ENCODE results near the gene DNAJC13. TPM values are rescaled to one million over a fixed set of nuclear protein-coding genes. Genes with fewer than 3 reads are reported as not detected.

The DNAJC13 gene
- total RNA-seq, 2 donors from 2014 or later: 25.0 to 46.2 TPM

GRCh38 chr3:132445817-132446216 is 28.5 kb downstream of the DNAJC13 start:
- no peak overlapping the region for H3K4me3 ChIP-seq
- H3K4me1 ChIP-seq (replicated peaks): peaks cover 4% of the 10 kb centered on the region
- no peak for DNase-seq (ENCODE audit: low spot score)
- no peak for TF ChIP-seq POLR2AphosphoS5 (IDR thresholded peaks at IDR 0.05)
- TF ChIP-seq CTCF (IDR thresholded peaks at IDR 0.05): no peak
- no peak for TF ChIP-seq POLR2A (IDR thresholded peaks at IDR 0.05)
- no peak overlapping the region for H3K27ac ChIP-seq
- H3K9me3 ChIP-seq: no peaks in the 10 kb centered on the region
- H3K27me3 ChIP-seq (replicated peaks; ENCODE audit: insufficient read depth): no peaks in the 10 kb centered on the region
- intact Hi-C loops (cut with DNase I): no loop called here
- H3K36me3 ChIP-seq: no peaks in the 10 kb centered on the region

GRCh38 chr3:132448216-132448961 is 31.1 kb downstream of the DNAJC13 start:
- intact Hi-C loops (cut with DNase I): no loop called here
- peak; percentile 12 for DNase-seq (ENCODE audit: low spot score)
- Histone ChIP-seq H3K4me1 (replicated peaks) (peaks cover 4% of the 10 kb centered on the region), H3K27me3 (replicated peaks; ENCODE audit: insufficient read depth) (no peaks in the 10 kb centered on the region), H3K9me3 (no peaks in the 10 kb centered on the region), H3K36me3 (no peaks in the 10 kb centered on the region), H3K27ac (peak overlapping the region; percentile 21 to 28), H3K4me3 (no peak overlapping the region)
- WGBS: 14% methylated on average over 6 of the region's 6 CpGs
- TF ChIP-seq CTCF (IDR thresholded peaks at IDR 0.05) (no peak), POLR2A (IDR thresholded peaks at IDR 0.05) (no peak), POLR2AphosphoS5 (IDR thresholded peaks at IDR 0.05) (no peak)

- DNase-seq (ENCODE audit: low spot score): no peak
- 95% methylated on average over 3 of the region's 3 CpGs for whole genome bisulfite sequencing
- no peak overlapping the region for H3K27ac ChIP-seq
- intact Hi-C loops (cut with DNase I): no loop called here
- no peak overlapping the region for H3K4me3 ChIP-seq
- no peak for TF ChIP-seq POLR2AphosphoS5 (IDR thresholded peaks at IDR 0.05)
- no peak for TF ChIP-seq POLR2A (IDR thresholded peaks at IDR 0.05)
- no peak for TF ChIP-seq CTCF (IDR thresholded peaks at IDR 0.05)
- no peaks in the 10 kb centered on the region for H3K4me1 ChIP-seq (replicated peaks)
- H3K27me3 ChIP-seq (replicated peaks; ENCODE audit: insufficient read depth): no peaks in the 10 kb centered on the region
- no peaks in the 10 kb centered on the region for H3K9me3 ChIP-seq
- no peaks in the 10 kb centered on the region for H3K36me3 ChIP-seq
Measured at GRCh38 chr3:132456136-132456535, 38.8 kb downstream of the DNAJC13 start.

- H3K36me3 ChIP-seq: no peaks in the 10 kb centered on the region
- intact Hi-C loops (cut with DNase I): no loop called here
- TF ChIP-seq POLR2AphosphoS5 (IDR thresholded peaks at IDR 0.05): no peak
- no peak for TF ChIP-seq POLR2A (IDR thresholded peaks at IDR 0.05)
- no peak for TF ChIP-seq CTCF (IDR thresholded peaks at IDR 0.05)
Measured at GRCh38 chr3:132456571-132456970, 39.3 kb downstream of the DNAJC13 start.

GRCh38 chr3:132457286-132457685 is 40.0 kb downstream of the DNAJC13 start:
- intact Hi-C loops (cut with DNase I): no loop called here
- H3K4me3 ChIP-seq: no peak overlapping the region
- 75% methylated on average over 1 of the region's 1 CpG for WGBS
- no peaks in the 10 kb centered on the region for H3K27me3 ChIP-seq (replicated peaks; ENCODE audit: insufficient read depth)
- no peaks in the 10 kb centered on the region for H3K9me3 ChIP-seq
- no peak for TF ChIP-seq POLR2AphosphoS5 (IDR thresholded peaks at IDR 0.05)
- no peak for TF ChIP-seq CTCF (IDR thresholded peaks at IDR 0.05)
- no peak for TF ChIP-seq POLR2A (IDR thresholded peaks at IDR 0.05)
- no peak overlapping the region for H3K27ac ChIP-seq
- no peak for DNase-seq (ENCODE audit: low spot score)
- H3K4me1 ChIP-seq (replicated peaks): no peaks in the 10 kb centered on the region
- no peaks in the 10 kb centered on the region for H3K36me3 ChIP-seq

More at GRCh38 chr3:132456571-132456970, 39.3 kb downstream of the DNAJC13 start:
- Histone ChIP-seq H3K27ac (no peak overlapping the region), H3K9me3 (no peaks in the 10 kb centered on the region), H3K4me1 (replicated peaks) (no peaks in the 10 kb centered on the region), H3K4me3 (no peak overlapping the region), H3K27me3 (replicated peaks; ENCODE audit: insufficient read depth) (no peaks in the 10 kb centered on the region)
- no peak for DNase-seq (ENCODE audit: low spot score)
- WGBS: 89% methylated on average over 3 of the region's 3 CpGs

All from prostate gland (tissue), 2 donors.